Mesothelial cell of epicardium (in vitro differentiated cells): Measurements from ENCODE around the gene ERRFI1. TPM values are rescaled to one million over a fixed set of nuclear protein-coding genes. Genes with fewer than 3 reads are reported as not detected.

Experiments
- DNase-seq, 2 experiments: peaks; one replicate each; pipeline ENCODE4 v3.0.0; 2021; ENCODE audit warnings: low spot score in 2 of 2; ENCODE audit not compliant: unreplicated experiment in 2 of 2
- H3K27ac Mint-ChIP-seq: 2 replicates; pipeline ENCODE4 v1.8.0; 2021; ENCODE audit warnings: mixed read lengths
- H3K27me3 Mint-ChIP-seq: 2 replicates; pipeline ENCODE4 v1.8.0; 2021; ENCODE audit warnings: low read depth, mixed read lengths
- H3K36me3 Mint-ChIP-seq: 2 replicates; pipeline ENCODE4 v1.8.0; 2021; ENCODE audit warnings: mixed read lengths
- H3K4me1 Mint-ChIP-seq: 2 replicates; pipeline ENCODE4 v1.8.0; 2021; ENCODE audit warnings: mixed read lengths
- H3K4me3 Mint-ChIP-seq: 2 replicates; pipeline ENCODE4 v1.8.0; 2021; ENCODE audit warnings: mild to moderate bottlenecking, moderate library complexity, mixed read lengths
- H3K9me3 Mint-ChIP-seq: 2 replicates; pipeline ENCODE4 v1.8.0; 2021; ENCODE audit warnings: mixed read lengths
- total RNA-seq: library from RNA; stranded (reverse); gene quantifications from 3 replicates; pipeline ENCODE4 v1.2.1, GENCODE V29; 2021
- TF ChIP-seq, protein P1 (sequence below): fragments of 200-600 bp; sonication (generic); IDR thresholded peaks from one replicate; pipeline ENCODE4 v1.5.0; 2021; ENCODE audit warnings: antibody characterized with exemption; ENCODE audit not compliant: unreplicated experiment

ERRFI1 gene
- total RNA-seq, 1 donor from 2014 or later: 134 TPM

DNA sequence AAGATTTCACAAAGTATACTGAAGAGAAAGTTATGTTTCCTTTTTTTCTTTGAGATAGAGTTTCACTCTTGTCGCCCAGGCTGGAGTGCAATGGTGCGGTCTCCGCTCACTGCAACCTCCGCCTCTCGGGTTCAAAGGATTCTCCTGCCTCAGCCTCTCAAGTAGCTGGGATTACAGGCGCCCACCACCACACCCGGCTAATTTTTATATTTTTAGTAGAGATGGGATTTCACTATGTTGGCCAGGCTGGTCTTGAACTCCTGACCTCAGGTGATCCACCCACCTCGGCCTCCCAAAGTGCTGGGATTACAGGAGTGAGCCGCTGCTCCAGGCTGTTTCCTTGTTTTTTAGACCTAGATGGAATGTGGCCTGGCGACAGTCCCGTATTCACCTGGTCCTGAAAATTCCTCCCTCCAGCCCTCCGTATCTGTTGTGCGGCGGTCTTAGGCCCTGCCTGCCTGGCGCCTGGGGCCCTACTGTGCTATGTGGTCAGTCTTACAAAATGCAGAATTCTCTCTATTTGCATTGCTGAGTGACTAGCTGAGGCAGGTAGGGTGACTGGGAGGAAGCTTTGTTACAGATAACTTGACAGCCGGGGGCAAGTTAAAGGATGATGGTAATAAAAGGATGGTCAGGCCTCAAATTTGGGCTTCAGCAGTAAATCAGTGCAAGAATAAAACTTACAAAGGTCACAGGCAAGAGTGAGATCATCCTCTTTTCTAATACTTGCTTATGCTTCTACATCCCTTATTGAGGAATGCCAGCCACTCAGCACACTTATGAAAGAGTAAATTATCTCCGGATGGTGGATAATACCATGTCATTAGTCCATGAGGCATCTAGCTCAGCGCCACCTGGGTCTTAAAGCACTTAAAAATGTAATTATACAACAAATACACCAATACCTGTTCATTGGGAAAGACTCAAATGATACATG, 34.3 kb downstream of the ERRFI1 start:
- H3K4me1 Mint-ChIP-seq: peaks cover 8% of the 10 kb centered on the region
- no peaks in the 10 kb centered on the region for H3K9me3 Mint-ChIP-seq
- TF ChIP-seq, protein P1, sequence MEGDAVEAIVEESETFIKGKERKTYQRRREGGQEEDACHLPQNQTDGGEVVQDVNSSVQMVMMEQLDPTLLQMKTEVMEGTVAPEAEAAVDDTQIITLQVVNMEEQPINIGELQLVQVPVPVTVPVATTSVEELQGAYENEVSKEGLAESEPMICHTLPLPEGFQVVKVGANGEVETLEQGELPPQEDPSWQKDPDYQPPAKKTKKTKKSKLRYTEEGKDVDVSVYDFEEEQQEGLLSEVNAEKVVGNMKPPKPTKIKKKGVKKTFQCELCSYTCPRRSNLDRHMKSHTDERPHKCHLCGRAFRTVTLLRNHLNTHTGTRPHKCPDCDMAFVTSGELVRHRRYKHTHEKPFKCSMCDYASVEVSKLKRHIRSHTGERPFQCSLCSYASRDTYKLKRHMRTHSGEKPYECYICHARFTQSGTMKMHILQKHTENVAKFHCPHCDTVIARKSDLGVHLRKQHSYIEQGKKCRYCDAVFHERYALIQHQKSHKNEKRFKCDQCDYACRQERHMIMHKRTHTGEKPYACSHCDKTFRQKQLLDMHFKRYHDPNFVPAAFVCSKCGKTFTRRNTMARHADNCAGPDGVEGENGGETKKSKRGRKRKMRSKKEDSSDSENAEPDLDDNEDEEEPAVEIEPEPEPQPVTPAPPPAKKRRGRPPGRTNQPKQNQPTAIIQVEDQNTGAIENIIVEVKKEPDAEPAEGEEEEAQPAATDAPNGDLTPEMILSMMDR: no peak
- H3K4me3 Mint-ChIP-seq: no peak overlapping the region
- peak overlapping the region; percentile 64 for H3K27ac Mint-ChIP-seq
- DNase-seq: no peak
- H3K36me3 Mint-ChIP-seq: peaks cover 12% of the 10 kb centered on the region
- H3K27me3 Mint-ChIP-seq: no peaks in the 10 kb centered on the region

DNA sequence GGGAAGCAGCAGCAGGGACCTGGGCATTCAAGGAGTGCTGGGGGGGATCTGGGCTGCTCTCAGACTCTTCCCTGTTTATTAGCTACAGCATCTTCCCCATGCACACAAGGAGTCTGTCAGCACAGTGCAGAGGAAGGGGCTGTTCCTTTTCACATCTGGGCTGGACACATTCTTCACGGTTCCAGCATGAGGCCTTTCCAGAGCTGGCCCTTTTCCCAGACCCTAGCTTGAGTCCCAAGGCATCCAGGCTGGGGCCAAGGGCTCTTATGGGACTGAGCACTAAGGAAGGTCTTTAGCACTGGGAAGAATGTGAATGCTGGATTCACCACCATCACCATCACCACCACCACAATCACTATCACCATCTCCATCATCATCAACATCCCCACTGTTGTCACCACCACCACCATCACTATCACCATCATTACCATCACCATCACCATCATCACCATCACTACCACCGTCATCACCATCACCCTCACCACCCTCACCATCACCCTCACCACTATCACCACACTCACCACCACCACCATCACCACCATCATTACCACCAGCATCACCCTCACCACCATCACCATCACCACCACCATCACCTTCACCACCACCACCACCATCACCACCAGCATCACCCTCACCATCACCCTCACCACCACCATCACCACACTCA, 36.2 kb downstream of the ERRFI1 start:
- Mint-ChIP-seq H3K4me1 (peaks cover 8% of the 10 kb centered on the region), H3K36me3 (peaks cover 21% of the 10 kb centered on the region), H3K27ac (no peak overlapping the region), H3K9me3 (no peaks in the 10 kb centered on the region), H3K4me3 (no peak overlapping the region), H3K27me3 (no peaks in the 10 kb centered on the region)
- DNase-seq: no peak
- TF ChIP-seq, protein P1: no peak

DNA sequence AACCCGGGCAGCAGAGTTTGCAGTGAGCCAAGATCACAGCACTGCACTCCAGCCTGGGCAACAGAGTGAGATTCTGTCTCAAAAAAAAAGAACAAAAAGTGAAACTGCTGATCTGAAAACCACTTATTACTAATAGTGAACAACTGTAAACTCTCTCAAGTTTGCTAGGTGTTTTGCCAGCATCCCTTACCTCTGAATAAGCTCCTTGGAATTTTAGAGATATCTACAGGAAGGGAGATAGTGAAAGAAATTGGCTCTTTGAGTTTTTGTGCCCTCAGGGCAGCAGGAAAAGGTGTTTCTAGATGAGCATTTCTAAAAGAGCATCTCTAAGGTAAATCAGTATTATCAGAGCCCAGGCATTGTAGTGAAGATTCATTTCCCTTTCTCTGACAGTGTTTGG, 37.5 kb downstream of the ERRFI1 start:
- no peak for DNase-seq
- Mint-ChIP-seq H3K9me3 (no peaks in the 10 kb centered on the region), H3K36me3 (peaks cover 25% of the 10 kb centered on the region), H3K27ac (no peak overlapping the region), H3K4me3 (no peak overlapping the region), H3K27me3 (no peaks in the 10 kb centered on the region), H3K4me1 (peaks cover 8% of the 10 kb centered on the region)
- TF ChIP-seq, protein P1: no peak

DNA sequence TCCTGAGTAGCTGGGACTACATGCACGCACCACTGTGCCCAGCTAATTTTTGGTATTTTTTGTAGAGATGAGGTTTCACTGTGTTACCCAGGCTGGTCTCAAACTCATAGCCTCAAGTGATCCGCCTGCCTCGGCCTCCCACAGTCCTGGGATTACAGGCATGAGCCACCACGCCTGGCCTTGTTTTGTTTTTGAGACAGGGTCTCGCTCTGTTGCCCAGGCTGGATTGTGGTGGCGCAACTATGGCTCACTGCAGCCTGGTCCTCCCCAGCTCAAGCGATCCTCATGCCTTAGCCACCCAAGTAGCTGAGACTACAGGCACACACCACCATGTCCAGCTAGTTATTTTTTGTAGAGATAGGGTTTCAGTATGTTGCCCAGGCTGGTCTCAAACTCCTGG, 38.6 kb downstream of the ERRFI1 start:
- Mint-ChIP-seq H3K4me1 (peaks cover 9% of the 10 kb centered on the region), H3K27me3 (no peaks in the 10 kb centered on the region), H3K27ac (no peak overlapping the region), H3K4me3 (no peak overlapping the region), H3K9me3 (no peaks in the 10 kb centered on the region), H3K36me3 (peaks cover 27% of the 10 kb centered on the region)
- DNase-seq: no peak
- TF ChIP-seq, protein P1: no peak

DNA sequence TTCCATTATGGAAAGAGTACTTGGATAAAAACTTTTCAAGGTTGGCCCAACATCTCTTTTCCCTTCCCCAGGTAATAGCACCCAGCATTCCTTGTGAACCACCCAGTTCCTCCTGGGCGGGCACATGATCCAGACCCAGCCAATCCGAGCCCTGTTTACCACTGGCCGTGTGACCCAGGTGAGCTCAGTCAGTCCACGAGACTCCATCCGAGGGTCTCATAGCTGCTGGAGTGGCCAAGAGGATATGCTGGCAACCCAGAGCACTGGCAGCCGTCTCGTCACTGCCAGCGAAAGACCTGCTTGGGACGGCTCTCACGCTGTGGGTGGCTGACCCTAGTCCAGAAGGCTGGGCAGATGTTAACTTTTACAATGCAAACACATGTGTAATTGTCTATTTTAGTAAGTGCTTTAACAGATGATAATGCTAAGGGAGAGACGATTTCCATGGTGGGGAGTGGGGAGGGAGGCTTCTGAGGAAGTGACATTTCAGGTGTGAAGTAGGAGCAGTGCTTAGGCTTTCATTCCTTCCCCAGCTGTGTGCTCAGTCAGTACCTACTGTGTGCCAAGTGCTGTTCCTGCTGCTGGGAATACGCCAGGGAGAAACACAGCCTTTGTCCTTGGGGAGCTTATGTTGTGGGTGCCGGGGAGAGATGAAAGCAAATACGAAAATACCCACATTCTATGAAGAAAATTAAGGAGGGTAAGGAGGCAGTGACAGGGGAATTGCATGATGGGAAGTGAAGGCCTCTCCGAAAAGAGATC, 40.1 kb downstream of the ERRFI1 start:
- TF ChIP-seq, protein P1: no peak
- Mint-ChIP-seq H3K36me3 (peaks cover 30% of the 10 kb centered on the region), H3K27ac (no peak overlapping the region), H3K4me1 (peaks cover 5% of the 10 kb centered on the region), H3K9me3 (no peaks in the 10 kb centered on the region), H3K27me3 (no peaks in the 10 kb centered on the region), H3K4me3 (no peak overlapping the region)
- no peak for DNase-seq
